ENCODE data around the gene TMEM215.
"Not testable (repeated sequence)": the region's sequence is repeated elsewhere in the genome, so short reads cannot be mapped to it uniquely, and the experiment has no call there.

Gene TMEM215, protein sequence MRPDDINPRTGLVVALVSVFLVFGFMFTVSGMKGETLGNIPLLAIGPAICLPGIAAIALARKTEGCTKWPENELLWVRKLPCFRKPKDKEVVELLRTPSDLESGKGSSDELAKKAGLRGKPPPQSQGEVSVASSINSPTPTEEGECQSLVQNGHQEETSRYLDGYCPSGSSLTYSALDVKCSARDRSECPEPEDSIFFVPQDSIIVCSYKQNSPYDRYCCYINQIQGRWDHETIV

GRCh38 chr9:32783168-32783891, at the start of gene TMEM215:
TSS of gene TMEM215 (plus strand) at chr9:32783540. CDS start at chr9:32784184, 644 bp downstream.
- no peak for DNase-seq

DNA sequence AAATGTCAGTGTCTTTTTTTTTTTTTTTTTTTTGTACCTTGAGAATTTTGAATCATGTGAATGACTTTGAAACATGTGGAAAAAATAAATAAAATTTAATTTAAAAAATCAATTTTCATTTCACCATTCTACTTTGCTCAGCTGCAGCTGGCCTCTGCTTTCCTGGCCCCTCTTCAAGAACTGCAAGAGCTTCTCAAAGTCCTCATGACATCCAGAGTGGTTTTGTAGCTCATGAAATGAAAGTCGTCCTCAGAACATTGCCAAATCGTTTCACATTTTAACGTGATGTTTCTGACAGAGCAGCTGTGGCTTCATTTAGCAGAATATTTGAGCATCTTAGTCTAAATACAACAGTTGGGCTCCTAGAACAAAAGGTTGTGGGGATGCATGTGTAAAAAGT, 47.9 kb upstream of the TMEM215 start:
- no peak for DNase-seq

GRCh38 chr9:32737378-32737777, 46.0 kb upstream of the TMEM215 start:
- no peak for DNase-seq

GRCh38 chr9:32738501-32739172, 44.7 kb upstream of the TMEM215 start:
- DNase-seq, result no peak

- peak; percentile 33 to 35 for DNase-seq
These were observed 41.6 kb upstream of the TMEM215 start for GRCh38 chr9:32741706-32742105.

- DNase-seq, result no peak
These were observed 41.0 kb upstream of the TMEM215 start for GRCh38 chr9:32742296-32742695.

- no peak for DNase-seq
These were observed 35.3 kb upstream of the TMEM215 start for GRCh38 chr9:32748013-32748412.

DNA sequence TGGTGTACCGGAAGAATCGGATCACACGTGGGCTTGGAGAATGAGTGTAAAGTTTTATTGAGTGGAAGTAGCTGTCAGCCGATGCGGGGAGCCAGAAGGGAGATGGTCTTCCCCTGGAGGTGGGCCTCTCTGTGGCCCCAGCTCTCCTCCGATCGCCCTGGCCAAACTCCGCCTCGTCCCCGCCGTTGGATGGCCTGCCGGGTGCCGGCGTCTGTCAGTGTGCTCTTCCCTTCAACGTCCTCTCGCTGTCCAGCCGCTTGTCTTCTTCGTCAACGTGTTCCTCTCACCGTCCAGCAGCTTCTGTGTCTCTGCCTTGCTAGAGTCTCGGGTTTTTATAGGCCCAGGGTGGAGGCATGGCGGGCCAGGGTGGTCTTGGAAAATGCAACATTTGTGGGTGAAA, 27.6 kb upstream of the TMEM215 start:
- DNase-seq, result no peak

DNA sequence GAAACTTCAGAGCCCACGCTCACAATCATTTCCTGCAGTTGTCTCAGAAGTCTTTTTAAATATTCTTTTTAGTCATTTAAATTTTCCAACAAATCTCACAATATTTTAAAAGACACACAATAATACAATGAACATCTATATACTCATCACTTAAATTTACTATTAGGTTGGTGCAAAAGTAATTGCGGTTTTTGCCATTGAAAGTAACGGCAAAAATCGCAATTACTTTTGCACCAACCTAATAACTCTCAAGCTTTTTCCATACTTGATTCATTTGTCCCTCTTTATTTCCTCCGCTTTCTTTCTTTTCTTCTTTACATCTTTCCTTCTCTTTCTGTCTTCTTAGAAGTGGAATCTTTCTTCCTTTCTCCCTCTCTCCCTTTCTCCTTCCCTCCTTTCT, 19.2 kb upstream of the TMEM215 start:
- DNase-seq, result no peak

DNA sequence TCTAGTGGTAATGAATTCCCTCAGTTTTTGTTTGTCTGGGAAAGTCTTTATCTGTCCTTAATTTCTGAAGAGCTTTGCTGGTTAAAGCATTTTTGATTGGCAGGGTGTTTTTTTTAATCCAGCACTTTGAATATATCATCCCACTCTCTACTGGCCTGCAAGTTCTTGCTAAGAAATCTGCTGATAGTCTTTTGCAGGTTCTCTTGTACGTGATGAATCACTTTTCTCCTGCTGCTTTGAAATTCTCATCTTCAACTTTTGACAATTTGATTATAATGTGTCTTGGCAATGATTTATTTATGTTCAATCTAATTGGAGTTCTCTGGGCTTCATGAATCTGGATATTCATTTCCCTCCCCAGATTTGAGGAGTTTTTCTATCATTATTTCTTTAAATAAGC, 8.1 kb upstream of the TMEM215 start:
- DNase-seq, result no peak

- no peak for DNase-seq
These were observed 7.1 kb upstream of the TMEM215 start for GRCh38 chr9:32776201-32776600.

DNA sequence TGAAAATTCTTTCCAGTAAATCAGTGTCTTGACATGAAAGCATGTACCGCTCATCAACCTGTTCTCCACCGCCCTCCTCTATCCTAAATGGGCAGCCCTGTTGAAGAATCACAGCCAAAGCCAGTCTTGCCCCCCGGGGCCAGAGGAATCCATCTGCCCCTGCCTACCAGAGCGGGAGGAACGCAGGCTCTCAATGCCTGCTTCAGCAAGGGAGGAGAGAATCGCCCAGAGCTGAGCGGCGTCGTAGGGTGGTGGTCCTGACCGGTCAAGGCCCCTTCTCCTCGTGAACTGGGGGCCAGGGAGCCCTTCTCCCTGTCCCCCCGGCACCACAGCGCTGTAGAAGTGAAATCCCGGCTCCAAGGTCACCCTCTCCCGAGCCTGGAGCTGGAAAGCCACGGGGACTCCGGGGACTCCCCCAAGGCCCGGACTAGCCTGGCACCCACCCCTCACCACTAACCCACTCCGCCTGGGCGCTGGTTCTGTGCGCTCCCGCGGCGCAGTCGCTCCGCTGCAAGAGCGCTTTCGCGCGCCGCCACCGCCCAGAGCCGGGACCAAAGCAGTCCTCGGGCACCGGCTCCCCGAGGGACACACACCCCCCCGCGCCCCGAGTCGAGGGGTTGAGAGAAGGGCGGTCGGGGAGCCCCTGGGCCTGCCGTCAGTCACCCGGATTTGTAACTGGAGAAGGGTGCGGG, 718 bp upstream of the TMEM215 start:
- no peak for DNase-seq

DNA sequence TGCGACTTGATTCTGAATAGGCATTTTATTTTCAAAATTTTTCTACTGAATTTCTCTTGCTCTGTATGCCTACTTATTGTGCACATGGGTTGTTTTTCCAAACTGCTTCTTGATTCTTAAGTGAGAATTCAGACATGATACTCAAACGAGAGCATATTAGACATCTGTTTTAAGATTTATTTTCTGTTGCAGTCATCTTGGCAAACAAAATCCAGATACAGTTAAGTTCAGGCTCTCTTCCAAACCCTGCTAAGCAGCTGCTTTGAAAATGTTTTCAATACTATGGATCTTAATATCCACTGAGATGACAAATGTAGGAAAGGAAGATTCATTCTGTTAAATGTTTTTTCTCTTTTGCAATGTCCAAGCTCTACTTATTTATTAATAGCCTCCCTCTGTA, 4.5 kb downstream of the TMEM215 start:
- no peak for DNase-seq

DNA sequence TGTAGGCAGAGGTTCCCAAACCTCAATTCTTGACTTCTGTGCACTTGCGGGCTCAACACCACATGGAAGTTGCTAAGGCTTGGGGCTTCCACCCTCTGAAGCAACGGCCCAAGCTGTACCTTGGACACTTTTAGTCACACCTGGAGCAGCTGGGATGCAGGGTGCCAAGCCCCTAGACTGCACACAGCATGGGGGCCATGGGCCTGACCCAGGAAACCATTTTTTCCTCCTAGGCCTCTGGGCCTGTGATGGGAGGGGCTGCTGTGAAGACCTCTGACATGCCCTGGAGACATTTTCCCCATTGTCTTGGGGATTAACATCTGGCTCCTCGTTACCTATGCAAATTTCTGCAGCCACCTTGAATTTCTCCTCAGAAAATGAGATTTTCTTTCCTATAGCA, 12.7 kb downstream of the TMEM215 start:
- not testable (repeated sequence) for DNase-seq

- no peak for DNase-seq
These were observed 18.2 kb downstream of the TMEM215 start for GRCh38 chr9:32801530-32801929.

DNA sequence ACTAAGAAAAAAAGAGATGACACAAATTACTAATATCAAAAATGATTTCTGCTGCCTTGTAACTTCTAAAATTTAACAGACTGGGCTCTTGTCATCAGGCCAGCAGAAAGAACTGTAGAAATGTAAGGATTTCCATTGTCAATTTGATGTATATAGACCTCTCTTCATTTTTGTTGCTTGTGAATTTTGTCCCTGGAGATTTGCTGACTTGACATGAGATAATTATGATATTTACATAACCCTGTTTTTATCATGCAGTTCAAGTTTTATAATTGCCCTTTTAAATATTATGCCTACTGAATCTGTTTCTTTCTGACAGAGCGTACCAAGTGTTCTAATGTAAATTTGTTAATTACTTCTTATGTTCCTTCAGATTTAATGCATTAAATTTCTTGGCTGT, 23.9 kb downstream of the TMEM215 start:
- DNase-seq, result no peak

DNA sequence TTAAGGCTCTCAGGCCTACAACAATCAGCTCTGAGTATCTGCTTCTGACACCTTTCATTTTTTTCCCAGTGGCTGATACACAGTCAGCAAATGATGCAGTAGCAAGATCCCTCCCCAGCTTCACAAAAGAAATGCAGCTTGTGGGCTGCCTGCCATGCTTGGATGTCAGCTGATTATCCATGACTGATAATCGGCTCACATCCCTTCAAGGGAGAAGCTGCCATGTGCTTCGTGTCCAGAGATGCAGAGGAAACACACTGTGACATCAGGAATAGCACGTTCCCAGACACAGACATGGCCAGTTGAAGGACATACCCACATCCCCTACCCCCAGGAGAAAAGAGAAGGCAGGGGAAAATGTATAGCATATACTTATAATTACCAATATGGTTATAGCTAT, 27.9 kb downstream of the TMEM215 start:
- DNase-seq, result no peak

GRCh38 chr9:32820322-32820721, 37.0 kb downstream of the TMEM215 start:
- no peak for DNase-seq

- no peak for DNase-seq
These were observed 39.8 kb downstream of the TMEM215 start for GRCh38 chr9:32823101-32823500.

DNA sequence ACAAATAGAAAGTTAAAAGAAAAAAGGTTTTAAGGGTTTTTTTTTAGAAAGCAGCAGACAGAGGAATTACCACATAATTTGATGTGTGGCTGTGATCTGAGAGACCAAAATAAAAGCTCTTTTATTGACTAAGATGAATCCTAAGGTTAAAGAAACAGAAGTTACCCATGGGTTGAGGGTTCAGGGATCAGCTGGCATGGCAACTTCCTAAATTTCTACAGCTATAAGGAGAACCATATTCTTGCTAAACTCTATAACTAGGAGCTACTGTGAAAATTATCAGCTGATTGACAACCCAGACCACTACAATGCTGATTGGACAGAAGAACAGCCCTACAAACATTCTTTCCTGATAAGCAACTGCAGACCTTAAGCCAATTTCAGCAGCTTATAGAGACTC, 40.2 kb downstream of the TMEM215 start:
- no peak for DNase-seq

DNA sequence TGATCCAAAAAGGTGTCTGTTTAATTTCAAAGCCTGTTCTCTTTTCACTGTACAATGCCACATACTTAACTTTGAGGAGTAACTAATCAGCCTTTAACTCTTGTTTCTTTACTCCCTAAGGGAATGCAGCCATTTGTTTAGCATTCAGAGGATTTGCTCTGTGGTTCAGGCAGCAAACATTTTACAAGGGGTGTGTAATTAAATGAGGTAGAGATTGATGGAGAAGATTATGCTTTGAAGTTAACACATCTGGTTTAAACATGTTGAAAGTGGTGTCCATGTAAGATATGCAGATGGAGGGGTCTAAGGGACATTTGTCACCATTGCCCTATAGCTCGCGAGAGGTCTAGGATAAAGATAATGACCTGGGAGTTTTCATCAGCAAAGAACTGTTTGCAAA, 41.9 kb downstream of the TMEM215 start:
- no peak for DNase-seq

GRCh38 chr9:32828861-32829260, 45.5 kb downstream of the TMEM215 start:
- DNase-seq, result no peak

DNA sequence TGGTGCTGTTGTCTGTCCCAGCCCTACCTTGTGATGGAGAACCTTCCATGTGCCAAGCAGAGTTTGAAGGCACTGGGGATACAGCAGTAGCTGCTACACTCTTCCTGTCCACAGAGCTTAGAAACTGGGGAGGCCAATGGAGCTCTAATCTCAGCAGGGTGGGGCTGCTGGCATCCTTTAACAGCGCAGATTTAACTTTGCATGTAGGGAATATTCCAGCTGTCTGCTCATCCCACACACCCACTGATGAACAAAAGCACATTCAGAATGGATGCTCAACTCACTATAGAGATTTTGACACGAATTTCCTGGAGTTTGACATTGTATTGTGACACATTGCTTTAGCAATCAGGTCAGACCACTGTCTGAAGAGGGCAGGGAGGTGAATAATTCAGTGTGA, 49.0 kb downstream of the TMEM215 start:
- no peak for DNase-seq
